Melanocyte of skin (primary cell): ENCODE measurements around the gene OR5C1. TPM values are rescaled to one million over a fixed set of nuclear protein-coding genes. Genes with fewer than 3 reads are reported as not detected.

Experiments used
- total RNA-seq, 2 donors: library from RNA; depleted of rRNA; stranded (reverse); fragments of >200 nt; gene quantifications; 2 replicates each; pipeline ENCODE4 v1.2.3, GENCODE V29; 2012

Gene OR5C1
- total RNA-seq, result not detected

DNA sequence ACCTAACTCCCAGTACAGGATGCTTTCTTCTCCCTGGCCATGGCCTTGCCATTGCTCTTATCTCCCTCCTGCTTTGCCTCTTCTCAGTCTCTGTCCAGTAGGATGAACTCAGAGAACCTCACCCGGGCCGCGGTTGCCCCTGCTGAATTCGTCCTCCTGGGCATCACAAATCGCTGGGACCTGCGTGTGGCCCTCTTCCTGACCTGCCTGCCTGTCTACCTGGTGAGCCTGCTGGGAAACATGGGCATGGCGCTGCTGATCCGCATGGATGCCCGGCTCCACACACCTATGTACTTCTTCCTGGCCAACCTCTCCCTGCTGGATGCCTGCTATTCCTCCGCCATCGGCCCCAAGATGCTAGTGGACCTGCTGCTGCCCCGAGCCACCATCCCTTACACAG is at the start of gene OR5C1:
OR5C1 (plus strand) TSS at position 103 of the 400 bp plus-strand sequence; CDS start at position 103, 0 bp downstream.

DNA sequence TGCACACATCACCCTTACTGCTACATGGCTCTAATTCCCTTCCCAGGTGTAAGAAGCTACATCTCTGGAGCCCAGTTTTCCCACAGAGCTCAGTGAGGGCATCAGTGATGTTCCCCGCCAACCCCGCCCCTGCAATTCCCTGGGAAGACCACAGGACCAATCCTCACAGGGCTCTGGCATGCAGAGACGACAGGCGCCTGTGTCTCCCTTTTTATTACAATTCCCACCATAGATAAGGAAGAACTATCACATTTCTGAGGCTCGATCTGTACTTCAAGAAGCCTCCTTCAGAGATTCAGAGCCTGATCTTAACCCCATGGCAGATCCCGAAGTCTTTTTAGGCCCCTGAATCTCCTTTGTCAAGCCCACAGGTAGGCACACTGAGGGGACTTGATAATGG is 46.7 kb upstream of the OR5C1 start, which contains the start of gene OR1L6:
OR1L6 (plus strand) TSS at position 301 of the 400 bp plus-strand sequence. CDS start 7,545 bp downstream, outside the sequence.

DNA sequence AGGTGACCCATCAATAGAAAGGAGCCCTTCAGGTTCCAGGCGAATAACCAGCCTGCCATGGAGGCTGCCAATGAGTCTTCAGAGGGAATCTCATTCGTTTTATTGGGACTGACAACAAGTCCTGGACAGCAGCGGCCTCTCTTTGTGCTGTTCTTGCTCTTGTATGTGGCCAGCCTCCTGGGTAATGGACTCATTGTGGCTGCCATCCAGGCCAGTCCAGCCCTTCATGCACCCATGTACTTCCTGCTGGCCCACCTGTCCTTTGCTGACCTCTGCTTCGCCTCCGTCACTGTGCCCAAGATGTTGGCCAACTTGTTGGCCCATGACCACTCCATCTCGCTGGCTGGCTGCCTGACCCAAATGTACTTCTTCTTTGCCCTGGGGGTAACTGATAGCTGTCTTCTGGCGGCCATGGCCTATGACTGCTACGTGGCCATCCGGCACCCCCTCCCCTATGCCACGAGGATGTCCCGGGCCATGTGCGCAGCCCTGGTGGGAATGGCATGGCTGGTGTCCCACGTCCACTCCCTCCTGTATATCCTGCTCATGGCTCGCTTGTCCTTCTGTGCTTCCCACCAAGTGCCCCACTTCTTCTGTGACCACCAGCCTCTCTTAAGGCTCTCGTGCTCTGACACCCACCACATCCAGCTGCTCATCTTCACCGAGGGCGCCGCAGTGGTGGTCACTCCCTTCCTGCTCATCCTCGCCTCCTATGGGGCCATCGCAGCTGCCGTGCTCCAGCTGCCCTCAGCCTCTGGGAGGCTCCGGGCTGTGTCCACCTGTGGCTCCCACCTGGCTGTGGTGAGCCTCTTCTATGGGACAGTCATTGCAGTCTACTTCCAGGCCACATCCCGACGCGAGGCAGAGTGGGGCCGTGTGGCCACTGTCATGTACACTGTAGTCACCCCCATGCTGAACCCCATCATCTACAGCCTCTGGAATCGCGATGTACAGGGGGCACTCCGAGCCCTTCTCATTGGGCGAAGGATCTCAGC is 11.6 kb downstream of the OR5C1 start, which contains the start of gene OR1K1:
OR1K1 (plus strand) TSS at position 58 of the 995 bp plus-strand sequence; CDS start at position 58, 0 bp downstream.

Other genes with a start within 250 kb of the OR5C1 start
- not detected for gene OR1N2, start 235.8 kb upstream of the OR5C1 start, total RNA-seq
- not detected for gene OR1L8, start 205.5 kb upstream of the OR5C1 start, total RNA-seq
- gene OR1Q1, start 174.2 kb upstream of the OR5C1 start, total RNA-seq, result not detected
- gene OR1B1, start 131.3 kb upstream of the OR5C1 start, total RNA-seq, result not detected
- gene OR1L1, start 127.2 kb upstream of the OR5C1 start, total RNA-seq, result not detected
- not detected for gene OR1L3, start 113.8 kb upstream of the OR5C1 start, total RNA-seq
- gene OR1L4, start 64.9 kb upstream of the OR5C1 start, total RNA-seq, result not detected
- gene OR1L6, start 46.6 kb upstream of the OR5C1 start, total RNA-seq, result not detected
- gene OR1K1, start 11.2 kb downstream of the OR5C1 start, total RNA-seq, result not detected
- 10 to 100 TPM; 19.6 to 25.6 TPM for gene PDCL, start 39.7 kb downstream of the OR5C1 start, total RNA-seq
- 10 to 100 TPM; 63.0 to 66.9 TPM for gene RC3H2, start 116.4 kb downstream of the OR5C1 start, total RNA-seq
- 10 to 100 TPM; 10.3 to 13.3 TPM for gene ZBTB6, start 124.4 kb downstream of the OR5C1 start, total RNA-seq
- gene ZBTB26, start 142.6 kb downstream of the OR5C1 start, total RNA-seq, result 1 to 10 TPM; 3.1 to 3.7 TPM
- gene RABGAP1, start 152.1 kb downstream of the OR5C1 start, total RNA-seq, result 10 to 100 TPM; 36.5 to 45.0 TPM
- gene GPR21, start 244.7 kb downstream of the OR5C1 start, total RNA-seq, result under 1 TPM; 0.67 to 0.69 TPM